GM12891 (cell line): ENCODE measurements around the gene SPSB4.

ENCODE experiments used
- DNase-seq: peaks from one replicate; pipeline ENCODE4 v3.0.0; 2011; ENCODE audit warnings: low spot score; ENCODE audit not compliant: insufficient read length
- FAIRE-seq: peaks from 2 replicates; lab custom pipeline; 2011; peaks lifted over from hg19 to GRCh38; lab: Jason Lieb, UNC
- PAX5 ChIP-seq: IDR thresholded peaks from 2 replicates; pipeline ENCODE4 v1.6.1; 2011; ENCODE audit warnings: low read length, moderate library complexity, mild to moderate bottlenecking; ENCODE audit not compliant: insufficient read depth, severe bottlenecking
- POLR2A ChIP-seq: IDR thresholded peaks from 2 replicates; pipeline ENCODE4 v1.6.1; 2011; ENCODE audit warnings: low read depth, low read length, control low read depth
- POLR2AphosphoS5 ChIP-seq: IDR thresholded peaks from 2 replicates; pipeline ENCODE4 v1.6.1; 2011; ENCODE audit warnings: low read depth, low read length, control low read depth
- POU2F2 ChIP-seq: IDR thresholded peaks from 2 replicates; pipeline ENCODE4 v1.6.1; 2011; ENCODE audit warnings: low read depth, mild to moderate bottlenecking, control low read depth, low read length, moderate library complexity
- SPI1 ChIP-seq: IDR thresholded peaks from 2 replicates; pipeline ENCODE4 v1.6.1; 2011; ENCODE audit warnings: low read depth, low read length, control low read depth
- TAF1 ChIP-seq: IDR thresholded peaks from 2 replicates; pipeline ENCODE4 v1.6.1; 2011; ENCODE audit warnings: low read depth, low read length, control low read depth

The SPSB4 gene

DNA sequence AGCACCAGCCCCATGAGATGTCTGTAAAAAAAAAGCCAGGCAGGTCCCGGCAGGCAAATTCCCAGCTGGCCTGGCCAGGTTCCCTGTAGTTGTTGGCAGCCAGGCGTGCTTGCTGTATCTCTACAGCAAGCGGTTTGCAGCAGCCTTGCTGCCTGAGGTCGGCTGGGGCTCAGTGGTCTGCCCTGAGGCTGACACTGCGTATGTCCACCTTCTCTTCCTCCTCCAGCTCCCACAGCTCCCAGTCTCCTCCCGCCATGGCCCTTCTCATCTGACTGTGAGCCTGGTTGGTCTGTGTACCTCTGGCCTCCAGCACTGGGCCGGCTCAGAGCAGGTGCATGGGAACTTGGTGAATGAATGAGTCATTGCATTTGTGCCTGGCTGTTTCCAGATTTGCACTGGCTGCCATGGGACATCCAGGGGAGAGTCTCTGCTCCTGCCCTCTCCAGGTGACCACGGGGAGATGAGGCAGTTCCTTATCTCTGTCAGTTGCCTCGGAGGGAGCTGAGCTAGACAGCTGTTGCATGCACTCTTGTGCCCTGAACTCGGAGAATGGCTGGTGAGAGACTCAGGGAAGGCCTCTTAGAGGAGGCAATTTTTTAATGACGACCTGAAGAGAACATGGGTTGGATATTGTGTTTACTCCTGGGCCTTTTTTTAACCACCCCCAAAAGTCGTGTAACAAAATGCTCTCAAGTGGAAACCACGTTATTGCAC lies 43.0 kb downstream of the SPSB4 start:
- TF ChIP-seq POLR2AphosphoS5 (no peak), TAF1 (no peak), POLR2A (no peak), POU2F2 (no peak)
- DNase-seq (no peak), FAIRE-seq (no peak)

DNA sequence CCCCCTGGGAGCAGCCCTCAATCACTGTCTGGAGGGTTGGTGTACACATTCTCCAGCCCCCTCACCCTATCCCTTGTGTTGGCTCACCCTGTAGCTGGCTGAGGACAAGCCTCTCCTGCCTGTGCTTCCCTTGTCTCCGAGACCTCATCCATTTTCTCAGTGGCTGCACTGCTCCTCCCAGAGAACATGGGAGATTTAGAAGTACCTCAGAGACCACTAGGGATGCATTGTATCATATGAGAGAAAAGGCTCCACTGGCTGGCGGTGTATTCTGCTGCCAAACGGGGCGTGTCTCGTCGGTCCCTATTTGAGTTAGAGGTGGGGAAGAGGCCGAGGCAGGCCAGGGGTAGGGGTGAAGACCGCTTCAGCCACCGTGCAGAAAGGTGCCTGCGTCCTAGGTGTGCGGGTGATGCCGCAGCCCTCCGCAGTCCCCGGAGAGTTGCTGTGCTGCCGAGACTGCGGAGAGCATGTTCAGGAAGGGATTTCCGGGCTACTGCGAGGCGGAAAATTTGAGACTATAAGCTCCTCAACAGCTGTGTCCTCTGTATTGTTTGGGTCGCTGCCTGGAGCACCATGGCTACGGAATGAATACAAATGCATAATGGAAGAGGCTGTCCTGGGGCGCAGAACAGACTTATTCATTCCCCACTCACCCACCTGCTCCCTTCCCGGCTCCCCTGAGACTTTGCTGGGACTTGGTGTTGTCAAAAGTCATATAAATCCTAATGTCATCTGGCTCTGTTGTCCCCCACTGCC lies 43.8 kb downstream of the SPSB4 start:
- DNase-seq: no peak
- no peak for TF ChIP-seq PAX5
- TF ChIP-seq POU2F2: no peak
- TF ChIP-seq POLR2A: no peak
- TF ChIP-seq TAF1: no peak
- no peak for TF ChIP-seq SPI1
- TF ChIP-seq POLR2AphosphoS5: no peak
- no peak for FAIRE-seq

DNA sequence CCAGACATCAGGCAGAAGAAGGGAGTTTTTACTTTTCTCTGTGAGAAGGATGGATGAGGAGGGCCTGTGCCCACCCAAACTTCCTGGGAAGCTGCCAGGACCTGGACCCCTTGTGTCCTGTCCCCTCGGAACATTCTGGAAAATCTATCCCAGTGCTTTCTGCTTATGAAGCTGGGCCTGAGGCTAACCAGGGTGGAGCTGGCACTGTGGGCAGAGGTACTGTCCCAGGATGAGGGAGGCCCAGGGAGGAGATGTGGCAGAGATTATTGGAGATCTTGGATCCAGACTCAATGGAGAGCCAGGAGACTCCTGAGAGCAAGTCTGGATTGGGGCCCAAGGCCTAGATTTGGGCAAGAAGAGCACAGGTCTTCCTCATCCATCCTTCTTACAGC lies 44.4 kb downstream of the SPSB4 start:
- DNase-seq (no peak), FAIRE-seq (no peak)
- TF ChIP-seq PAX5 (no peak), POU2F2 (no peak), TAF1 (no peak), SPI1 (no peak), POLR2AphosphoS5 (no peak), POLR2A (no peak)

DNA sequence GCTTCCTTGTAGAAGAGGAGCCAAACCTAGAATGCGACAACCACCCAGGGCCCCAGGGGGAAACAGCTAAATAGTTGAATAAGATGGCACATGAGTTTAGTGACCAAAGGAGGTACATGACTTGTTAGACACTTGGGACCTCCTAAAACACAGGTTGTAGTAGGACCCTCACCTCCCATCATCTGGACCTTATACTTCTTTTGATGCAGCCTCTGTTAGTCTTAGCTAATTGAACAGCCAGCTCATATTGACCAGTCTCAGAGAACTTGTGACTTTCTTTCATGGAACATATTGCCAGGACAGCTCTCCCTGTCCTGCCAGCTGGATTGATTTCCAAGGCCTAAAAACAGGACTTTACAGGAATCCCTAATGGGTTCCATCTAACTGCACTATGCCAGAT lies 45.0 kb downstream of the SPSB4 start:
- DNase-seq (no peak), FAIRE-seq (no peak)
- TF ChIP-seq POU2F2: no peak
- TF ChIP-seq POLR2A: no peak
- TF ChIP-seq SPI1: no peak
- TF ChIP-seq PAX5: no peak
- no peak for TF ChIP-seq TAF1
- TF ChIP-seq POLR2AphosphoS5: no peak

DNA sequence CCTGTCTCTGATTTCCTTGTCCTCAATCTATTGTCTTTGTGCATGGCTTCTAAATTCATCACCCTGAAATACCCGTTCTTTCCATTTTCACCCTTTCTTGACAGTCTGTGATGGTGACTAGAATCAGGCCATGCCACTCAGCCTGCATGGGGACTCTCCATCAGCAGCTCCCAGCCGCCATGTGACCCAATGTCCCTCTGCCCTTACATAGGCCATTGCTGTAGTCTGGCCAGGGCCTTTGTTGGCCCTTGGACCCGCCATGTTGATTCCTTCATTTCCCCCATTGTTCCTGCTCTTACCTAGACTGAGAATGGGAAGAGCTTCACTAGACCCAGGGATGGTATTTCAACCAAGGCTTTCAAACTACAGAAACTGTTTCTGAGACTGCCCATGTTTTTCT lies 45.8 kb downstream of the SPSB4 start:
- TF ChIP-seq PAX5 (no peak), TAF1 (no peak), SPI1 (no peak), POLR2AphosphoS5 (no peak), POLR2A (no peak), POU2F2 (no peak)

DNA sequence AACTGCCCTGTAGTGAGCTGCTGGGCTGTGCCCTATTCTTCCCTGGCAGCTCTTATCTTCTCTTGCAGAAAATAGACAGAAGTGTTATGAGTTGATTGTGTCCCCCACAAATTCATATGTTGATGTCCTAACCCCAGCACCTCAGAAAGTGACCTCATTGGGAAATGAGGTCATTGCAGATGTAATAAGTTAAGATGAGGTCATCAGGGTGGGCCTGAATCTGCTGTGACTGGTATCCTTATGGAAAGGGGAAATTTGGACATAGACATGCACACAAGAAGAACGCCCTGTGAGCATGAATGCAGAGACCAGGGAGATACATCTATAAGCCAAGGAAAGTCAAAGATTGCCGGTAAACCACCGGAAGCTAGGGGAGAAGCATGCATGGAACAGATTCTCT lies 49.0 kb downstream of the SPSB4 start:
- DNase-seq: no peak
- TF ChIP-seq POLR2A (no peak), POU2F2 (no peak), TAF1 (no peak)
- FAIRE-seq: no peak

More for the DNA sequence above, 45.8 kb downstream of the SPSB4 start:
- FAIRE-seq (no peak), DNase-seq (no peak)

DNA sequence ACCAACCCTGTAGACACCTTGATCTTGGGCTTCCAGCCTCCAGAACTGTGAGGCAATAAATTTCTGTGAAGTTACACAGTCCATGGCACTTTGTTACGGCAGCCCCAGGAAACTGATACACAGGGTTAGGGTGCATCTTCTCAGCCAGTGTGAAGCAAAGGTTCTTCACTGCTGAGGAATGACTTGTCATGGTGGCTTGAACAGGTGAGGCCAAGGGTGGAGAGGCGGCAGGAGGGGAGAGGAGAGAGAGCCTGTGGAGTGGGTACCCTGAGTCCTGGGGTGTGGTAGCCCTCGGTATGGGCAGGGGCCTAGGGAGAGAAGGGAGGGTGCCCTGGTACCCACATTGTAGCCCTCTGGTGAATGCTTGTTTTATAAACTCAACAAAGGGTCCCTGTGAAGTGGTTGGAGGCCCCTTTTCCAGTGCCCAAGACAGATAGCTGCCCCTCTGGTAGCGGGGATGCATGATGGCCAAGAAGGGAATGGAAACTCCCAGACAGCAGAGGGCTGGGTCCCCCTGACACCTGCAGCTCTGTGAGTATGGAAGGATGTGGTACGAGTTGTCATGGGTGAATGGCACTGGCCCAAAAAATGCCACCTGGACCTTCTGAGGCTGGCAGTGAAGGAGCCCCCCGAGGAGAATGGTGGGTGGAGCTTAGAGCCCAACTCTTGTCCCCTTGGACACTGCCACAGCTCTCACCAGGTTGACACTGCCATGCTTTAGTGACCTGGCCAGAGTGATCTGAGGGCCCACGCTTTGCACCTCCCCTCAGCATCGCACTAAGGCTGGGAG lies 49.6 kb downstream of the SPSB4 start:
- TF ChIP-seq SPI1 (no peak), PAX5 (no peak), POLR2AphosphoS5 (no peak), POU2F2 (no peak), TAF1 (no peak), POLR2A (no peak)
- no peak for FAIRE-seq

DNA sequence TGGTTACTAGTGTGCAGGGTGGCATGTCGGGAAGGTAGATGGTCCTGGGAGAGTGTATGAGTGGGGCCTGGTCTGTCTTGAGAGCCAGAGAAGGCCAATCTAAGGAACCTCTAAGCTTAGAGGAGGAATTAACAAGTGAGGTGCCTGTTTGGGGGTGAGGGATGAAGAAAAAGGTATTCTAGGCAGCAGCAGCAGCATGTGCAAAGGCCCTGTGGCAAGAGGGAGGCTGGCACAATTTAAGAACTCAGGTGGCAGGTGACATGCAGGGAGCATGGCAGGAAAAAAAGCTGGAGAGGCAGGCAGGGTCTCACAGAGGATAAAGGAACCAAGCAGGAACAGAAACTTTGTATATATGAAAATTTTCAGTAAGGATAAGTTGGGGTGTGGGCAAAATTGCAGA lies 51.2 kb downstream of the SPSB4 start:
- DNase-seq: no peak
- TF ChIP-seq PAX5 (no peak), POU2F2 (no peak), TAF1 (no peak), POLR2A (no peak), POLR2AphosphoS5 (no peak), SPI1 (no peak)

More for the DNA sequence above, 49.6 kb downstream of the SPSB4 start:
- DNase-seq: no peak

DNA sequence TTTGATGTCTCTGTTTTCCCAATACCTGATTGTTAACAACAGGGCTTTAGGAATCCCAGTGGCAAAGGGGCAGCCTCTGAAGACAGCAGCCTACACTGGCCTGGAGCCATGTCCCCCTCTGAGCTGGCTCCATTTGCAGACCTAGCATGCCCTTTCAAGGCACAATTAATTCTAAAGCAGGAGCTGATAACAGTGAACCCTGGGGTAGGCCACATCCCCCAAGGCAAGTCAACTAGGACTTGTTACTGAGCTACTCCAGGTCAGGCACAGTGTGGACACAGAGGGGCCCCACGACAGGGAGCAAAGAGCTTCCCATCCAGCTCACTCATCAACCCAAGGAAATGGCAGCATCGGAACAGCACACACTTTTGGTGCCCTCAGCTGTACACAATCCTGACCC lies 51.9 kb downstream of the SPSB4 start:
- DNase-seq (no peak), FAIRE-seq (no peak)
- TF ChIP-seq PAX5 (no peak), POLR2AphosphoS5 (no peak), POU2F2 (no peak)

More for the DNA sequence above, 51.2 kb downstream of the SPSB4 start:
- FAIRE-seq: no peak
